GM12874 (cell line): Measurements from ENCODE around the gene ARHGEF16.

Experiments used
- CTCF ChIP-seq: IDR thresholded peaks from 2 replicates; pipeline ENCODE4 v1.5.1; 2011; ENCODE audit warnings: low read depth, mild to moderate bottlenecking, control low read depth, low read length, moderate library complexity; ENCODE audit not compliant: insufficient read depth

ARHGEF16 gene

GRCh38 chr1:3410142-3410925 is 44.1 kb upstream of the ARHGEF16 start:
- TF ChIP-seq CTCF: no peak

GRCh38 chr1:3411806-3412205 is 42.7 kb upstream of the ARHGEF16 start:
- no peak for TF ChIP-seq CTCF

- no peak for TF ChIP-seq CTCF
Measured at GRCh38 chr1:3412376-3412775, 42.1 kb upstream of the ARHGEF16 start.

GRCh38 chr1:3413975-3414710 is 40.3 kb upstream of the ARHGEF16 start:
- no peak for TF ChIP-seq CTCF

- no peak for TF ChIP-seq CTCF
Measured at GRCh38 chr1:3415260-3416090, 39.0 kb upstream of the ARHGEF16 start.

GRCh38 chr1:3417082-3417739 is 37.3 kb upstream of the ARHGEF16 start:
- TF ChIP-seq CTCF: peak; percentile 18; the same call in 1 of the 2 replicates
